KMS-11 (cell line): ENCODE results near the gene KNG1.

ENCODE experiments used
- H2AFZ ChIP-seq: fragments of 200-600 bp; sonication (generic); 2 replicates; pipeline ENCODE4 v1.6.1; 2016; ENCODE audit warnings: antibody characterized with exemption, mixed run types, low read depth
- H3K27ac ChIP-seq: fragments of 200-600 bp; sonication (generic); 2 replicates; pipeline ENCODE4 v1.6.1; 2016; ENCODE audit warnings: mild to moderate bottlenecking, mixed run types
- H3K27me3 ChIP-seq: fragments of 200-600 bp; sonication (generic); 2 replicates; pipeline ENCODE4 v1.6.1; 2017; ENCODE audit warnings: mild to moderate bottlenecking, low read depth, mixed run types, moderate library complexity; ENCODE audit not compliant: insufficient read depth
- H3K36me3 ChIP-seq: fragments of 200-600 bp; sonication (generic); 2 replicates; pipeline ENCODE4 v1.6.1; 2017; ENCODE audit warnings: mild to moderate bottlenecking, mixed run types; ENCODE audit not compliant: insufficient read depth
- H3K4me1 ChIP-seq: fragments of 200-600 bp; sonication (generic); 2 replicates; pipeline ENCODE4 v1.6.1; 2016; ENCODE audit warnings: mild to moderate bottlenecking, low read depth, mixed run types; ENCODE audit not compliant: poor library complexity, severe bottlenecking
- H3K4me2 ChIP-seq: fragments of 200-600 bp; sonication (generic); 2 replicates; pipeline ENCODE4 v1.7.0; 2016; ENCODE audit warnings: mild to moderate bottlenecking, mixed run types
- H3K4me3 ChIP-seq: fragments of 200-600 bp; sonication (generic); IDR thresholded peaks from 2 replicates; pipeline ENCODE4 v1.6.1; 2017; ENCODE audit warnings: low read depth, low read length, mixed read lengths; ENCODE audit not compliant: insufficient read depth
- H3K79me2 ChIP-seq: fragments of 200-600 bp; sonication (generic); 2 replicates; pipeline ENCODE4 v1.6.1; 2016; ENCODE audit warnings: low read depth, mixed run types; ENCODE audit not compliant: insufficient read depth
- H3K9ac ChIP-seq: fragments of 200-600 bp; sonication (generic); 2 replicates; pipeline ENCODE4 v1.6.1; 2016; ENCODE audit warnings: mild to moderate bottlenecking, mixed run types
- H4K20me1 ChIP-seq: fragments of 200-600 bp; sonication (generic); 2 replicates; pipeline ENCODE4 v1.6.1; 2016; ENCODE audit warnings: mild to moderate bottlenecking, mixed run types; ENCODE audit not compliant: insufficient read depth
- CTCF ChIP-seq: fragments of 200-600 bp; sonication (generic); conservative IDR thresholded peaks from 2 replicates; pipeline ENCODE4 v1.6.1; 2017; ENCODE audit warnings: low read depth, mild to moderate bottlenecking, antibody characterized with exemption, low read length, moderate library complexity, mixed read lengths

Gene KNG1

DNA sequence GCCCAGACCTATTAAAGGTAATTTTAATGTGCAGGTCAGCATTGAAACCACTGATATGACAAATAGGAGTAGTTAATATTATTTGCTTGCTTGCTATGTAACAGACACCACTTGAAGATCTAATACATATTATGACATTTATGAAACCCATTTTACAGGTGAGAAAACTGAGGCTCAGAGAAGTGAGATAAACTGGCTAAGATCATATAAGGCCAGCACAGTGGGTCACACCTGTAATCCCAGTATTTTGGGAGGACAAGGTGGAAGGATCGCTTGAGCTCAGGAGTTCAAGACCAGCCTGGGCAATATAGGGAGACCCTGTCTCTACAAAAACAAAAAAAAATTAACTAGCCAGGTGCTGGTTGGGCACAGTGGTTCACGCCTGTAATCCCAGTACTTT lies 33.2 kb downstream of the KNG1 start:
- no peak overlapping the region for H3K27ac ChIP-seq
- no peaks in the 10 kb centered on the region for H4K20me1 ChIP-seq
- H3K4me3 ChIP-seq, result no peak overlapping the region
- no peak overlapping the region for H3K9ac ChIP-seq
- no peaks in the 10 kb centered on the region for H3K27me3 ChIP-seq
- no peak for TF ChIP-seq CTCF
- H3K79me2 ChIP-seq, result no peaks in the 10 kb centered on the region
- H2AFZ ChIP-seq, result no peak overlapping the region
- no peaks in the 10 kb centered on the region for H3K4me1 ChIP-seq
- no peak overlapping the region for H3K4me2 ChIP-seq
- H3K36me3 ChIP-seq, result no peaks in the 10 kb centered on the region

- no peak overlapping the region for H2AFZ ChIP-seq
- no peak overlapping the region for H3K4me3 ChIP-seq
- H3K27ac ChIP-seq, result no peak overlapping the region
- no peaks in the 10 kb centered on the region for H3K79me2 ChIP-seq
- H3K9ac ChIP-seq, result no peak overlapping the region
- H3K4me1 ChIP-seq, result no peaks in the 10 kb centered on the region
- H3K36me3 ChIP-seq, result no peaks in the 10 kb centered on the region
- no peaks in the 10 kb centered on the region for H4K20me1 ChIP-seq
- no peak for TF ChIP-seq CTCF
- no peaks in the 10 kb centered on the region for H3K27me3 ChIP-seq
- no peak overlapping the region for H3K4me2 ChIP-seq
Measured at GRCh38 chr3:186751480-186751879, 34.3 kb downstream of the KNG1 start.

DNA sequence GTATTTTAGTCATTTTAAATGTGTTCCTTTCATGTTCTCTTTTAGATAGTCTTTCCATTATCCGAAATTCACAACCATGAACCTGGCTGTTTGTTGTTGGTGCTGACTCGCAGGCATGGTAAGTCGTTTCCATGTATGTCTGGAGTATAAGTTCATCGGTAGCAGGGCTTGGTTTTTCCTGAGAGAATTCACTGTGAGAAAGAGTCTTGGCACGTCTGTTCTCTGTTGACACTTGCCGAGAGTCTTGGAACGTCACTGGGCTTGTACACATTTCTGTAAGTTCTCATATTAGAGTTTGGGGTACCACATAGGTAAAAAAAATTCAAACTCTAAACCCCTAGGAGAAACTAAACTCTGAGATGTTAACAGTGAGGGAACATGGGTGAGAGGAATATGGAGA lies 36.8 kb downstream of the KNG1 start:
- TF ChIP-seq CTCF, result no peak

DNA sequence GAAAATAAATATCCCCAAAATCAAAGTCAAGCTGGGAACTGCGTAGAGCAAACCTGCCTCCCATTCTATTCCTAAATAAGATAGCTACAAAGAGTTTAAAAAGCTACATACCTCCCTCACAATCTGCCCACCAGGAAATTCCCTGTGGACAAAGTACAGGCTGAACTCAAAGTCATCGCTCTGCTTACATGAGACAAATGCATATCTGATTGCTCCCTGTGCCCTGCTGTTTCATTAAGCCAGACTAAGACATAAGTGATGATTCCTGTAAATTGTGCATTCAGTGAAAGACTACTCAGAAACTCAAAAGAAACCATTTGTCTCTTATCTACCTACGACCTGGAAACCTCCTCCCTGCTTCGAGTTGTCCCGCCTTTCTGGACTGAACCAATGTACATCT lies 37.7 kb downstream of the KNG1 start:
- Histone ChIP-seq H3K4me2 (no peak overlapping the region), H3K9ac (no peak overlapping the region), H4K20me1 (no peaks in the 10 kb centered on the region), H2AFZ (no peak overlapping the region), H3K27me3 (no peaks in the 10 kb centered on the region), H3K79me2 (no peaks in the 10 kb centered on the region), H3K4me1 (no peaks in the 10 kb centered on the region), H3K27ac (no peak overlapping the region), H3K4me3 (no peak overlapping the region), H3K36me3 (no peaks in the 10 kb centered on the region)
- TF ChIP-seq CTCF, result no peak

More for the DNA sequence above, 36.8 kb downstream of the KNG1 start:
- Histone ChIP-seq H3K4me1 (no peaks in the 10 kb centered on the region), H3K4me2 (no peak overlapping the region), H3K27ac (no peak overlapping the region), H3K36me3 (no peaks in the 10 kb centered on the region), H3K4me3 (no peak overlapping the region), H3K79me2 (no peaks in the 10 kb centered on the region), H3K9ac (no peak overlapping the region), H2AFZ (no peak overlapping the region), H4K20me1 (no peaks in the 10 kb centered on the region), H3K27me3 (no peaks in the 10 kb centered on the region)

DNA sequence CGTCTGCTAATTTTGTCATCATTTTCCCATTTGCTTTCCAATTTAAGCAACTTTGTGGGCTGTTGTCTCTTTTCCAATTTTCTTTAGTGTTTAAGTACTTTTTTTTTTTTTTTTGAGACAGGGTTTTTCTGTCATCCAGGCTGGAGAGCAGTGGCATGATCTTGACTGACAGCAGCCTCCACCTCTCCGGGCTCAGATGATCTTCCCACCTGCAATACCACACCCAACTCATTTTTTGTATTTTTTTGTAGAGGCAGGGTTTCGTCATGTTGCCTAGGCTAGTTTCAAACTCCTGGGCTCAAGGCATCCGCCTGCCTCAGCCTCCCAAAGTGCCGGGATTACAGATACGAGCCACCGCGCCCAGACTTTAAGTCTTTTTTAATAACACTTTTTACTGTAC lies 40.1 kb downstream of the KNG1 start:
- H3K27me3 ChIP-seq, result no peaks in the 10 kb centered on the region
- H4K20me1 ChIP-seq, result no peaks in the 10 kb centered on the region
- no peak overlapping the region for H2AFZ ChIP-seq
- no peaks in the 10 kb centered on the region for H3K36me3 ChIP-seq
- H3K9ac ChIP-seq, result no peak overlapping the region
- H3K79me2 ChIP-seq, result no peaks in the 10 kb centered on the region
- no peak overlapping the region for H3K4me2 ChIP-seq
- no peak overlapping the region for H3K27ac ChIP-seq
- no peaks in the 10 kb centered on the region for H3K4me1 ChIP-seq
- no peak for TF ChIP-seq CTCF
- no peak overlapping the region for H3K4me3 ChIP-seq
